Measurements from ENCODE around the gene LILRA1. TPM values are rescaled to one million over a fixed set of nuclear protein-coding genes. Genes with fewer than 3 reads are reported as not detected.
A peak's percentile ranks its signal among the peaks of the same experiment; 100 is the strongest.

The LILRA1 gene
- total and polyA plus RNA-seq, 10 of the 15 experiments (the other 5 are each of a cell fraction or from before 2014, with no cell fraction given), result 0.04 TPM; not detected in 9

- TF ChIP-seq ZBTB4 (CRISPR knock-in tag; IDR thresholded peaks at IDR 0.05) (no peak), MEF2A (IDR thresholded peaks at IDR 0.05; ENCODE audit: insufficient read depth, low read depth, low read length) (peak; percentile 70), CHD4 (IDR thresholded peaks at IDR 0.05) (no peak), CHD1 (IDR thresholded peaks at IDR 0.05; ENCODE audit: low read depth, low read length) (no peak), TARDBP (IDR thresholded peaks at IDR 0.05; ENCODE audit: borderline replicate concordance) (no peak), NFXL1 (IDR thresholded peaks at IDR 0.05; ENCODE audit: borderline replicate concordance) (no peak), MYC (IDR thresholded peaks at IDR 0.05; ENCODE audit: insufficient read depth, insufficient read length, insufficient replicate concordance, low read length, severe bottlenecking) (no peak), KLF5 (IDR thresholded peaks at IDR 0.05; ENCODE audit: partially characterized antibody) (no peak), SUPT20H (IDR thresholded peaks at IDR 0.05; ENCODE audit: borderline replicate concordance, control insufficient read depth, low read depth, low read length) (no peak), USF1 (IDR thresholded peaks at IDR 0.05; ENCODE audit: borderline replicate concordance, extremely low read length, insufficient read depth, low read depth, low read length) (no peak), ASH2L (IDR thresholded peaks at IDR 0.05; ENCODE audit: borderline replicate concordance, low read depth) (no peak), POLR2A (IDR thresholded peaks at IDR 0.05; ENCODE audit: low read depth, low read length) (no peak; the same call in 1 of the 2 replicates), NFYA (IDR thresholded peaks at IDR 0.05; ENCODE audit: borderline replicate concordance, low read depth, low read length) (no peak), ZNF217 (IDR thresholded peaks at IDR 0.05) (0 out of 2 replicates have a peak, but pooled peaks have one; percentile 42), HDAC2 (IDR thresholded peaks at IDR 0.05) (no peak), PRDM15 (CRISPR knock-in tag; IDR thresholded peaks at IDR 0.05) (no peak), RUNX3 (IDR thresholded peaks at IDR 0.05; ENCODE audit: low read length) (peak; percentile 98), MAX (IDR thresholded peaks at IDR 0.05; ENCODE audit: low read depth, low read length) (no peak), BCL11A (IDR thresholded peaks at IDR 0.05; ENCODE audit: low read depth, low read length) (peak; percentile 97), CTCF (IDR thresholded peaks at IDR 0.05 in 2 of 3, conservative IDR thresholded peaks at IDR 0.05 in 1 of 3; ENCODE audit: control insufficient read depth in 2 of 3, extremely low read depth in 1 of 3, insufficient read depth in 1 of 3, low read depth in 3 of 3, low read length in 3 of 3) (no peak)
These were observed 23.6 kb downstream of the LILRA1 start (continued) for GRCh38 chr19:54616821-54617560.

Measured in GM12878 (cell line).